ENCODE measurements around the gene HSP90AB1. TPM values are rescaled to one million over a fixed set of nuclear protein-coding genes. Genes with fewer than 3 reads are reported as not detected.

The HSP90AB1 gene
- total and polyA plus RNA-seq, 2 of the 8 experiments (the other 6 are each of a cell fraction or from before 2014, with no cell fraction given): 1,564 to 2,297 TPM

DNA sequence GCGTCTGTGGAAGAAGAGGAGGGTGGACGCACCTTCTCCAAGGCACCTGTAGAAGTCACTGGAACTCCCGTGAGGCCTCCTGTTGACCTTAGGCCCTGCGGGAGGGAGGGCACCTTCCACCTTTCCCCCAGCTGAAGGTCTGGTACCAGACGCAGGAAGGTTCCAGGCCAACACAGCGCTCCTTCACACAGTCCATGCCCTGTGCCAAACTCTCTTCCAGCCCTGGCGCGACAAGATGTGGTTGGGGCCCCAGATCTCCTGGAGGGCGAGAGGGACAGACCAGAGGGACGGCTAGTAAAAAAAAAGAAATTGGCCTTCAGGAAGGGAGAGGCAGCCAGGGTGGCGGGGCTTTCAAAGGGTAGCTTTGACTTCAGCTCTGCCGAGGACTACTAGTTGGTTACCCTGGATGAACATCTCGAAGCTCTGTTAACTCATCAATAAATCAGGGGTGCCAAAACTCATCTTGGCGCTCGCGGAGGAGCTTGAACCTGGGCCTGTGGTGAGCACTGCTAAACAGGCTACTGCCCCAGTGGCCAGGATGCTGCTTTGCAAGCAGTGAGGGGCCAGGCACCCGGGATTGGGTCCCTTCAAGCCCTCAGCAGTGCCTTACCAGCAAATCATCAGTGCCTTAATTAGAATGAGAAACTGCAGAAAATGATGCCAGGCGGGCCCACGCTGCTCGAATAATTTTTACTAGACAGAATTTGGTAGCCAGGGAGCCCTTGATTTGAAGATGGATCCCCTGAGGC is 51.3 kb downstream of the HSP90AB1 start (continued):
- TF ChIP-seq, protein P1, sequence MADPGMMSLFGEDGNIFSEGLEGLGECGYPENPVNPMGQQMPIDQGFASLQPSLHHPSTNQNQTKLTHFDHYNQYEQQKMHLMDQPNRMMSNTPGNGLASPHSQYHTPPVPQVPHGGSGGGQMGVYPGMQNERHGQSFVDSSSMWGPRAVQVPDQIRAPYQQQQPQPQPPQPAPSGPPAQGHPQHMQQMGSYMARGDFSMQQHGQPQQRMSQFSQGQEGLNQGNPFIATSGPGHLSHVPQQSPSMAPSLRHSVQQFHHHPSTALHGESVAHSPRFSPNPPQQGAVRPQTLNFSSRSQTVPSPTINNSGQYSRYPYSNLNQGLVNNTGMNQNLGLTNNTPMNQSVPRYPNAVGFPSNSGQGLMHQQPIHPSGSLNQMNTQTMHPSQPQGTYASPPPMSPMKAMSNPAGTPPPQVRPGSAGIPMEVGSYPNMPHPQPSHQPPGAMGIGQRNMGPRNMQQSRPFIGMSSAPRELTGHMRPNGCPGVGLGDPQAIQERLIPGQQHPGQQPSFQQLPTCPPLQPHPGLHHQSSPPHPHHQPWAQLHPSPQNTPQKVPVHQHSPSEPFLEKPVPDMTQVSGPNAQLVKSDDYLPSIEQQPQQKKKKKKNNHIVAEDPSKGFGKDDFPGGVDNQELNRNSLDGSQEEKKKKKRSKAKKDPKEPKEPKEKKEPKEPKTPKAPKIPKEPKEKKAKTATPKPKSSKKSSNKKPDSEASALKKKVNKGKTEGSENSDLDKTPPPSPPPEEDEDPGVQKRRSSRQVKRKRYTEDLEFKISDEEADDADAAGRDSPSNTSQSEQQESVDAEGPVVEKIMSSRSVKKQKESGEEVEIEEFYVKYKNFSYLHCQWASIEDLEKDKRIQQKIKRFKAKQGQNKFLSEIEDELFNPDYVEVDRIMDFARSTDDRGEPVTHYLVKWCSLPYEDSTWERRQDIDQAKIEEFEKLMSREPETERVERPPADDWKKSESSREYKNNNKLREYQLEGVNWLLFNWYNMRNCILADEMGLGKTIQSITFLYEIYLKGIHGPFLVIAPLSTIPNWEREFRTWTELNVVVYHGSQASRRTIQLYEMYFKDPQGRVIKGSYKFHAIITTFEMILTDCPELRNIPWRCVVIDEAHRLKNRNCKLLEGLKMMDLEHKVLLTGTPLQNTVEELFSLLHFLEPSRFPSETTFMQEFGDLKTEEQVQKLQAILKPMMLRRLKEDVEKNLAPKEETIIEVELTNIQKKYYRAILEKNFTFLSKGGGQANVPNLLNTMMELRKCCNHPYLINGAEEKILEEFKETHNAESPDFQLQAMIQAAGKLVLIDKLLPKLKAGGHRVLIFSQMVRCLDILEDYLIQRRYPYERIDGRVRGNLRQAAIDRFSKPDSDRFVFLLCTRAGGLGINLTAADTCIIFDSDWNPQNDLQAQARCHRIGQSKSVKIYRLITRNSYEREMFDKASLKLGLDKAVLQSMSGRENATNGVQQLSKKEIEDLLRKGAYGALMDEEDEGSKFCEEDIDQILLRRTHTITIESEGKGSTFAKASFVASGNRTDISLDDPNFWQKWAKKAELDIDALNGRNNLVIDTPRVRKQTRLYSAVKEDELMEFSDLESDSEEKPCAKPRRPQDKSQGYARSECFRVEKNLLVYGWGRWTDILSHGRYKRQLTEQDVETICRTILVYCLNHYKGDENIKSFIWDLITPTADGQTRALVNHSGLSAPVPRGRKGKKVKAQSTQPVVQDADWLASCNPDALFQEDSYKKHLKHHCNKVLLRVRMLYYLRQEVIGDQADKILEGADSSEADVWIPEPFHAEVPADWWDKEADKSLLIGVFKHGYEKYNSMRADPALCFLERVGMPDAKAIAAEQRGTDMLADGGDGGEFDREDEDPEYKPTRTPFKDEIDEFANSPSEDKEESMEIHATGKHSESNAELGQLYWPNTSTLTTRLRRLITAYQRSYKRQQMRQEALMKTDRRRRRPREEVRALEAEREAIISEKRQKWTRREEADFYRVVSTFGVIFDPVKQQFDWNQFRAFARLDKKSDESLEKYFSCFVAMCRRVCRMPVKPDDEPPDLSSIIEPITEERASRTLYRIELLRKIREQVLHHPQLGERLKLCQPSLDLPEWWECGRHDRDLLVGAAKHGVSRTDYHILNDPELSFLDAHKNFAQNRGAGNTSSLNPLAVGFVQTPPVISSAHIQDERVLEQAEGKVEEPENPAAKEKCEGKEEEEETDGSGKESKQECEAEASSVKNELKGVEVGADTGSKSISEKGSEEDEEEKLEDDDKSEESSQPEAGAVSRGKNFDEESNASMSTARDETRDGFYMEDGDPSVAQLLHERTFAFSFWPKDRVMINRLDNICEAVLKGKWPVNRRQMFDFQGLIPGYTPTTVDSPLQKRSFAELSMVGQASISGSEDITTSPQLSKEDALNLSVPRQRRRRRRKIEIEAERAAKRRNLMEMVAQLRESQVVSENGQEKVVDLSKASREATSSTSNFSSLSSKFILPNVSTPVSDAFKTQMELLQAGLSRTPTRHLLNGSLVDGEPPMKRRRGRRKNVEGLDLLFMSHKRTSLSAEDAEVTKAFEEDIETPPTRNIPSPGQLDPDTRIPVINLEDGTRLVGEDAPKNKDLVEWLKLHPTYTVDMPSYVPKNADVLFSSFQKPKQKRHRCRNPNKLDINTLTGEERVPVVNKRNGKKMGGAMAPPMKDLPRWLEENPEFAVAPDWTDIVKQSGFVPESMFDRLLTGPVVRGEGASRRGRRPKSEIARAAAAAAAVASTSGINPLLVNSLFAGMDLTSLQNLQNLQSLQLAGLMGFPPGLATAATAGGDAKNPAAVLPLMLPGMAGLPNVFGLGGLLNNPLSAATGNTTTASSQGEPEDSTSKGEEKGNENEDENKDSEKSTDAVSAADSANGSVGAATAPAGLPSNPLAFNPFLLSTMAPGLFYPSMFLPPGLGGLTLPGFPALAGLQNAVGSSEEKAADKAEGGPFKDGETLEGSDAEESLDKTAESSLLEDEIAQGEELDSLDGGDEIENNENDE (IDR thresholded peaks at IDR 0.05; ENCODE audit: insufficient replicate concordance, low read length): no peak
- TF ChIP-seq CEBPB (IDR thresholded peaks at IDR 0.05; ENCODE audit: low read depth, low read length): no peak
- TF ChIP-seq, protein P2, sequence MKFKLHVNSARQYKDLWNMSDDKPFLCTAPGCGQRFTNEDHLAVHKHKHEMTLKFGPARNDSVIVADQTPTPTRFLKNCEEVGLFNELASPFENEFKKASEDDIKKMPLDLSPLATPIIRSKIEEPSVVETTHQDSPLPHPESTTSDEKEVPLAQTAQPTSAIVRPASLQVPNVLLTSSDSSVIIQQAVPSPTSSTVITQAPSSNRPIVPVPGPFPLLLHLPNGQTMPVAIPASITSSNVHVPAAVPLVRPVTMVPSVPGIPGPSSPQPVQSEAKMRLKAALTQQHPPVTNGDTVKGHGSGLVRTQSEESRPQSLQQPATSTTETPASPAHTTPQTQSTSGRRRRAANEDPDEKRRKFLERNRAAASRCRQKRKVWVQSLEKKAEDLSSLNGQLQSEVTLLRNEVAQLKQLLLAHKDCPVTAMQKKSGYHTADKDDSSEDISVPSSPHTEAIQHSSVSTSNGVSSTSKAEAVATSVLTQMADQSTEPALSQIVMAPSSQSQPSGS (IDR thresholded peaks at IDR 0.05; ENCODE audit: low read length): no peak
- no peak for TF ChIP-seq POU5F1 (IDR thresholded peaks at IDR 0.05; ENCODE audit: low read depth, low read length)
- peak in 1 of 2 experiments; percentile 47; a peak in 1 of 3 replicates for TF ChIP-seq POLR2A (IDR thresholded peaks at IDR 0.05; ENCODE audit: control extremely low read depth in 1 of 2, low read depth in 2 of 2, low read length in 2 of 2)
- no peak for TF ChIP-seq TCF12 (IDR thresholded peaks at IDR 0.05; ENCODE audit: low read depth, low read length)
- no peak for TF ChIP-seq TEAD4 (IDR thresholded peaks at IDR 0.05; ENCODE audit: low read depth, low read length)
- TF ChIP-seq, protein P3, sequence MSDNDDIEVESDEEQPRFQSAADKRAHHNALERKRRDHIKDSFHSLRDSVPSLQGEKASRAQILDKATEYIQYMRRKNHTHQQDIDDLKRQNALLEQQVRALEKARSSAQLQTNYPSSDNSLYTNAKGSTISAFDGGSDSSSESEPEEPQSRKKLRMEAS (IDR thresholded peaks at IDR 0.05): no peak
